ENCODE results near the gene PAH. TPM values are rescaled to one million over a fixed set of nuclear protein-coding genes. Genes with fewer than 3 reads are reported as not detected.

The PAH gene
- not detected for polyA plus RNA-seq (2012; ENCODE audit: insufficient read depth, insufficient read length)

GRCh38 chr12:102917026-102917787 is at the start of gene PAH:
Gene PAH, minus strand, starts transcription at chr12:102917244. Its CDS starts 114 bp downstream, at chr12:102917130.
- DNase-seq (ENCODE audit: low read depth, low spot score), result no peak
- H3K4me3 ChIP-seq (ENCODE audit: low read length), result no peak within 1 kb of the TSS

GRCh38 chr12:102966200-102966863 is 49.3 kb upstream of the PAH start:
- DNase-seq (ENCODE audit: low read depth, low spot score), result no peak

GRCh38 chr12:102965281-102966155 is 48.5 kb upstream of the PAH start:
- DNase-seq (ENCODE audit: low read depth, low spot score), result no peak
- H3K4me3 ChIP-seq (ENCODE audit: low read length), result no peak overlapping the region

More at GRCh38 chr12:102966200-102966863, 49.3 kb upstream of the PAH start:
- H3K4me3 ChIP-seq (ENCODE audit: low read length), result no peak overlapping the region

GRCh38 chr12:102964872-102965271 is 47.8 kb upstream of the PAH start:
- DNase-seq (ENCODE audit: low read depth, low spot score), result no peak

GRCh38 chr12:102963796-102964195 is 46.8 kb upstream of the PAH start:
- H3K4me3 ChIP-seq (ENCODE audit: low read length), result no peak overlapping the region
- no peak for DNase-seq (ENCODE audit: low read depth, low spot score)

More at GRCh38 chr12:102964872-102965271, 47.8 kb upstream of the PAH start:
- no peak overlapping the region for H3K4me3 ChIP-seq (ENCODE audit: low read length)

GRCh38 chr12:102962986-102963385 is 45.9 kb upstream of the PAH start:
- DNase-seq (ENCODE audit: low read depth, low spot score), result no peak
- no peak overlapping the region for H3K4me3 ChIP-seq (ENCODE audit: low read length)

GRCh38 chr12:102962532-102962931 is 45.5 kb upstream of the PAH start:
- no peak overlapping the region for H3K4me3 ChIP-seq (ENCODE audit: low read length)

GRCh38 chr12:102961466-102961855 is 44.4 kb upstream of the PAH start:
- H3K4me3 ChIP-seq (ENCODE audit: low read length), result no peak overlapping the region
- DNase-seq (ENCODE audit: low read depth, low spot score), result no peak

More at GRCh38 chr12:102962532-102962931, 45.5 kb upstream of the PAH start:
- no peak for DNase-seq (ENCODE audit: low read depth, low spot score)

- no peak for DNase-seq (ENCODE audit: low read depth, low spot score)
- H3K4me3 ChIP-seq (ENCODE audit: low read length), result no peak overlapping the region
Measured at GRCh38 chr12:102960766-102961465, 43.9 kb upstream of the PAH start.

- no peak for DNase-seq (ENCODE audit: low read depth, low spot score)
- no peak overlapping the region for H3K4me3 ChIP-seq (ENCODE audit: low read length)
Measured at GRCh38 chr12:102959391-102959790, 42.3 kb upstream of the PAH start.

- no peak for DNase-seq (ENCODE audit: low read depth, low spot score)
- H3K4me3 ChIP-seq (ENCODE audit: low read length), result no peak overlapping the region
Measured at GRCh38 chr12:102958830-102959176, 41.8 kb upstream of the PAH start.

GRCh38 chr12:102958073-102958829 is 41.2 kb upstream of the PAH start:
- H3K4me3 ChIP-seq (ENCODE audit: low read length), result no peak overlapping the region
- DNase-seq (ENCODE audit: low read depth, low spot score), result no peak

GRCh38 chr12:102957339-102958050 is 40.5 kb upstream of the PAH start, which contains the start of gene ASCL1:
Gene ASCL1, plus strand, starts transcription at chr12:102957674. Its CDS starts 571 bp downstream, at chr12:102958245.
- H3K4me3 ChIP-seq (ENCODE audit: low read length), result no peak within 1 kb of the TSS
- no peak for DNase-seq (ENCODE audit: low read depth, low spot score)

GRCh38 chr12:102956738-102957327 is 39.8 kb upstream of the PAH start:
- DNase-seq (ENCODE audit: low read depth, low spot score), result no peak
- H3K4me3 ChIP-seq (ENCODE audit: low read length), result no peak overlapping the region

- no peak for DNase-seq (ENCODE audit: low read depth, low spot score)
- H3K4me3 ChIP-seq (ENCODE audit: low read length), result no peak overlapping the region
Measured at GRCh38 chr12:102955926-102956737, 39.1 kb upstream of the PAH start.

GRCh38 chr12:102954134-102954533 is 37.1 kb upstream of the PAH start:
- no peak for DNase-seq (ENCODE audit: low read depth, low spot score)
- H3K4me3 ChIP-seq (ENCODE audit: low read length), result no peak overlapping the region

GRCh38 chr12:102953221-102953620 is 36.2 kb upstream of the PAH start:
- no peak for DNase-seq (ENCODE audit: low read depth, low spot score)
- H3K4me3 ChIP-seq (ENCODE audit: low read length), result no peak overlapping the region

Measured in Jurkat, Clone E6-1 (cell line).